BLaER1 treated with 17β-estradiol and CSF1 and Interleukin-3, amounts not matched to agents 10 nM and 100 nM (cell line): ENCODE results near the gene DOHH.

Experiments
- H3K27ac ChIP-seq, 11 experiments: shearing (Covaris generic); formaldehyde crosslinking; 2 replicates each; pipeline ENCODE4 v1.8.1; 2022
- H3K27me3 ChIP-seq, 11 experiments: shearing (Covaris generic); formaldehyde crosslinking; 2 replicates each; pipeline ENCODE4 v1.8.1; 2022
- H3K36me3 ChIP-seq, 11 experiments: shearing (Covaris generic); formaldehyde crosslinking; 2 replicates each; pipeline ENCODE4 v1.8.1; 2022
- H3K4me1 ChIP-seq, 10 experiments: shearing (Covaris generic); formaldehyde crosslinking; 2 replicates each; pipeline ENCODE4 v1.8.1; 2022
- H3K4me2 ChIP-seq, 11 experiments: shearing (Covaris generic); formaldehyde crosslinking; 2 replicates each; pipeline ENCODE4 v1.8.1; 2022
- H3K4me3 ChIP-seq, 10 experiments: shearing (Covaris generic); formaldehyde crosslinking; 2 replicates each; pipeline ENCODE4 v1.8.1; 2022
- H3K9ac ChIP-seq, 11 experiments: shearing (Covaris generic); formaldehyde crosslinking; 2 replicates each; pipeline ENCODE4 v1.8.1; 2022
- H3K9me3 ChIP-seq, 11 experiments: shearing (Covaris generic); formaldehyde crosslinking; replicated peaks in 1 of 11; 2 replicates each; pipeline ENCODE4 v1.8.1; 2022
- H4K20me1 ChIP-seq, 11 experiments: shearing (Covaris generic); formaldehyde crosslinking; 2 replicates each; pipeline ENCODE4 v1.8.1; 2022
- Cebpa-rat ChIP-seq, 11 experiments: shearing (Covaris generic); IDR thresholded peaks; 2 replicates each; pipeline ENCODE4 v1.8.1; 2022

DOHH gene

GRCh38 chr19:3500429-3501101, at the start of gene DOHH:
DOHH (minus strand) TSS chr19:3500674; CDS start chr19:3496814, 3,860 bp downstream.
- H3K9ac ChIP-seq: peak within 1 kb of the TSS; percentile 94 to 99 (median 96)
- H3K36me3 ChIP-seq: peaks cover 19 to 28% (median 25%) of the 10 kb centered on the region in 11 experiments
- H3K9me3 ChIP-seq: no peaks in the 10 kb centered on the region
- TF ChIP-seq Cebpa-rat (IDR thresholded peaks at IDR 0.05): no peak
- peak within 1 kb of the TSS; percentile 97 to 99 (median 98) for H3K27ac ChIP-seq
- peaks cover 22 to 30% (median 23%) of the 10 kb centered on the region in 10 experiments for H3K4me1 ChIP-seq
- H3K4me2 ChIP-seq: peak within 1 kb of the TSS; percentile 90 to 99 (median 96)
- no peaks in the 10 kb centered on the region for H3K27me3 ChIP-seq
- H4K20me1 ChIP-seq: peaks cover 0 to 33% (median 14%) of the 10 kb centered on the region in 11 experiments; a peak in 14 of 22 replicates
- peak within 1 kb of the TSS; percentile 77 to 99 (median 92) for H3K4me3 ChIP-seq

GRCh38 chr19:3549816-3550215, 49.3 kb upstream of the DOHH start:
- Histone ChIP-seq H3K27ac (no peak overlapping the region), H3K4me2 (no peak overlapping the region), H3K9me3 (no peaks in the 10 kb centered on the region), H3K36me3 (peaks cover 30 to 61% (median 54%) of the 10 kb centered on the region in 11 experiments), H3K4me3 (no peak overlapping the region), H3K4me1 (peaks cover 36 to 52% (median 40%) of the 10 kb centered on the region in 10 experiments), H4K20me1 (peaks cover 29 to 96% (median 72%) of the 10 kb centered on the region in 11 experiments; a peak in 21 of 22 replicates), H3K27me3 (no peaks in the 10 kb centered on the region), H3K9ac (peak overlapping the region in 1 of 11 experiments; percentile 21; a peak in 1 of 22 replicates)
- TF ChIP-seq Cebpa-rat (IDR thresholded peaks at IDR 0.05): no peak

GRCh38 chr19:3548606-3549005, 48.1 kb upstream of the DOHH start:
- Histone ChIP-seq H4K20me1 (peaks cover 40 to 96% (median 79%) of the 10 kb centered on the region in 11 experiments; a peak in 21 of 22 replicates), H3K9ac (peak overlapping the region in 3 of 11 experiments; percentile 8 to 42 (median 20); a peak in 1 of 22 replicates), H3K36me3 (peaks cover 38 to 73% (median 64%) of the 10 kb centered on the region in 11 experiments), H3K4me1 (peaks cover 24 to 40% (median 28%) of the 10 kb centered on the region in 10 experiments), H3K9me3 (no peaks in the 10 kb centered on the region), H3K4me2 (no peak overlapping the region; a peak in 1 of 22 replicates), H3K27ac (no peak overlapping the region), H3K4me3 (no peak overlapping the region), H3K27me3 (no peaks in the 10 kb centered on the region)
- TF ChIP-seq Cebpa-rat (IDR thresholded peaks at IDR 0.05): no peak

DNA sequence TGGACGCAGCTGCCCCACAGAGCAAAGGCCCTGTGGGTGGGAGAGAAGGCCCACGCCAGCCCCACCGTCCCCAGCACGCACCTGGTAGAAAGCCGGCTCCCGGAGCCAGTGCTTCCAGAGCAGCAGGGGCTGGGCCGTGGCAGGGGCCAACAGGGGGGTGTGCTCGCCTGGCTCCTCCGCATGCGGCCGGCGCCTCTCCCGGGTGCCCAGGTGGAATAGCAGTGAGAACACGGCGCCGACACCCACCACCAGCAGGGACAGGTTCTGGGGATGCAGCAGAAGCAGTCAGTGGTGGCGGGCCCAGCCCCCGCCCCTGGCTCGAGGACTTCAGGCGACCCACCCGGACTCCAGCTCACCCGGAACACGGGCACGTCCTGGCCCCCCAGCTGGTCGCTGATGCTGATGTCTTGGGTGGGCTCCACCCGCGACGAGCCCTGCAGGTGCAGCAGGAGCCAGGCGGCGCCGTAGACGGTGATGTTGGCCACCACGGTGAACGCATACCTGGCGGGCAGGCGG, 47.4 kb upstream of the DOHH start:
- TF ChIP-seq Cebpa-rat (IDR thresholded peaks at IDR 0.05): no peak
- peaks cover 42 to 81% (median 69%) of the 10 kb centered on the region in 11 experiments for H3K36me3 ChIP-seq

DNA sequence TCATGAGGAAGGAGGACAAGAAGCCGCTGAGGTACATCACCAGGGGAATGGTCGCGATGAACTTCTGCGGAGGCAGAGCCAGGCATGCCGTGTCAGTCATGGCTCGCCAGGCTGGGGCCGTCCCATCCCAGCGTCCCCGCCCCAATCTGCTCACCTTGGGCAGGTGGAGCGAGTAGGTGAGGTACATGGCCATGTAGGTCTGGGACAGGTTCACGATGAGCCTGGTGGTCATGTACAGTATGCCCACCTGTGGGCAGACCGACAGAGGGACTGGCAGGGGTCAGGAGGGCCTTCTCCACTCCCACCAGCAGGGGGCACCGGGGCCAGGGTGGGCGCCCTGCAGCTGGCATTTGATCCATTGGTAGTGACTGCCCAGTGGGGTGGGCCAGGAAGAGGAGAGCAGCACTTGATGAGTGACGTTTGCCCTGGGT, 46.8 kb upstream of the DOHH start:
- no peak overlapping the region for H3K4me2 ChIP-seq
- peaks cover 47 to 86% (median 71%) of the 10 kb centered on the region in 11 experiments for H3K36me3 ChIP-seq
- H3K27me3 ChIP-seq: no peaks in the 10 kb centered on the region
- H3K9me3 ChIP-seq: no peaks in the 10 kb centered on the region
- H3K4me1 ChIP-seq: peaks cover 11 to 27% (median 15%) of the 10 kb centered on the region in 10 experiments
- no peak for TF ChIP-seq Cebpa-rat (IDR thresholded peaks at IDR 0.05)
- H3K9ac ChIP-seq: no peak overlapping the region
- H4K20me1 ChIP-seq: peaks cover 40 to 97% (median 76%) of the 10 kb centered on the region in 11 experiments; a peak in 21 of 22 replicates
- no peak overlapping the region for H3K4me3 ChIP-seq
- no peak overlapping the region for H3K27ac ChIP-seq

More for the DNA sequence above, 47.4 kb upstream of the DOHH start:
- Histone ChIP-seq H4K20me1 (peaks cover 40 to 97% (median 80%) of the 10 kb centered on the region in 11 experiments; a peak in 21 of 22 replicates), H3K9me3 (no peaks in the 10 kb centered on the region), H3K9ac (no peak overlapping the region), H3K4me2 (no peak overlapping the region), H3K4me3 (no peak overlapping the region), H3K27me3 (no peaks in the 10 kb centered on the region), H3K27ac (no peak overlapping the region), H3K4me1 (peaks cover 16 to 33% (median 20%) of the 10 kb centered on the region in 10 experiments)

DNA sequence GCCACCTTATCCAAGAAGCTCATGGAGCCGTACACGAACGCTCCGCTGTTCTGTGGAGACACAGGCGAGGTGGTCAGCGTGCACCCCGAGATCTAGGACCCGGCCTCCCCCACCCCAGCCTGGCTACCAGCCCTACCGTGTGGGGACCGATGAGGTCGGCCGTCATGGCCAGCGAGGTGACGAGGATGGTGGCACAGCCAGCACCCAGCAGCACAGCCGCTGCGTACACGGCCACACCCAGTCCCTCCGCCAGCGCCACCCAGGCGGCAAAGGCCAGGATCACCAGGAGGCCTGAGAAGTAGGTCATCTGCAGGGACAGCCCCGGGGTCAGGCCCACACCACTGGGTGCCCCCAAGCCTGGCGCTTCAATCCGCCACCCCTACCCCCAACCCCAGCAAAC, 45.6 kb upstream of the DOHH start:
- H4K20me1 ChIP-seq: peaks cover 40 to 92% (median 69%) of the 10 kb centered on the region in 11 experiments; a peak in 21 of 22 replicates
- H3K27me3 ChIP-seq: no peaks in the 10 kb centered on the region
- no peak overlapping the region for H3K27ac ChIP-seq
- H3K36me3 ChIP-seq: peaks cover 49 to 91% (median 70%) of the 10 kb centered on the region in 11 experiments
- no peak overlapping the region for H3K9ac ChIP-seq
- H3K4me1 ChIP-seq: peaks cover 0 to 16% (median 3%) of the 10 kb centered on the region in 10 experiments; a peak in 9 of 20 replicates
- no peak for TF ChIP-seq Cebpa-rat (IDR thresholded peaks at IDR 0.05)
- no peak overlapping the region for H3K4me3 ChIP-seq
- no peak overlapping the region for H3K4me2 ChIP-seq
- H3K9me3 ChIP-seq: no peaks in the 10 kb centered on the region

GRCh38 chr19:3545669-3546034, 45.2 kb upstream of the DOHH start:
- Histone ChIP-seq H3K9me3 (no peaks in the 10 kb centered on the region), H3K27ac (no peak overlapping the region), H4K20me1 (peaks cover 40 to 87% (median 64%) of the 10 kb centered on the region in 11 experiments; a peak in 21 of 22 replicates), H3K4me1 (peaks cover 0 to 12% (median 0%) of the 10 kb centered on the region in 10 experiments; a peak in 5 of 20 replicates), H3K36me3 (peaks cover 44 to 86% (median 65%) of the 10 kb centered on the region in 11 experiments), H3K4me3 (no peak overlapping the region), H3K9ac (no peak overlapping the region; a peak in 1 of 22 replicates), H3K27me3 (no peaks in the 10 kb centered on the region), H3K4me2 (no peak overlapping the region)
- no peak for TF ChIP-seq Cebpa-rat (IDR thresholded peaks at IDR 0.05)

GRCh38 chr19:3544742-3545668, 44.5 kb upstream of the DOHH start:
- Histone ChIP-seq H3K4me2 (no peak overlapping the region), H3K4me1 (peaks cover 0 to 12% (median 0%) of the 10 kb centered on the region in 10 experiments; a peak in 4 of 20 replicates), H3K9me3 (no peaks in the 10 kb centered on the region), H3K27me3 (no peaks in the 10 kb centered on the region), H3K4me3 (no peak overlapping the region), H3K36me3 (peaks cover 43 to 83% (median 64%) of the 10 kb centered on the region in 11 experiments), H4K20me1 (peaks cover 40 to 83% (median 63%) of the 10 kb centered on the region in 11 experiments; a peak in 21 of 22 replicates), H3K27ac (no peak overlapping the region), H3K9ac (no peak overlapping the region; a peak in 1 of 22 replicates)
- TF ChIP-seq Cebpa-rat (IDR thresholded peaks at IDR 0.05): no peak
